Effector memory CD8-positive, alpha-beta T cell (primary cell): ENCODE results near the gene KLRB1.
"Not testable (repeated sequence)": the region's sequence is repeated elsewhere in the genome, so short reads cannot be mapped to it uniquely, and the experiment has no call there.

Experiments used
- ATAC-seq: fragments of 150-1000 bp; cut with Tn5 transposase; replicated peaks from 2 replicates; pipeline ENCODE4 v1.10.0; 2021; ENCODE audit warnings: mild to moderate bottlenecking, moderate library complexity
- DNase-seq, 3 experiments: peaks; one replicate each; pipeline ENCODE4 v3.0.0; 2021
- H3K27ac Mint-ChIP-seq, 2 donors: one replicate each; pipeline ENCODE4 v1.8.0; 2022; ENCODE audit warnings: mild to moderate bottlenecking in 2 of 2, mixed read lengths in 2 of 2, moderate library complexity in 2 of 2
- H3K27me3 Mint-ChIP-seq, 2 donors: one replicate each; pipeline ENCODE4 v1.8.0; 2022; ENCODE audit warnings: mixed read lengths in 2 of 2
- H3K36me3 Mint-ChIP-seq: one replicate; pipeline ENCODE4 v1.8.0; 2022; ENCODE audit warnings: mild to moderate bottlenecking, moderate library complexity, mixed read lengths; ENCODE audit not compliant: insufficient read depth
- H3K4me1 Mint-ChIP-seq, 2 donors: one replicate each; pipeline ENCODE4 v1.8.0; 2022; ENCODE audit warnings: low read depth in 2 of 2, mixed read lengths in 2 of 2
- H3K4me3 Mint-ChIP-seq, 2 donors: one replicate each; pipeline ENCODE4 v1.8.0; 2022; ENCODE audit warnings: mild to moderate bottlenecking in 2 of 2, mixed read lengths in 2 of 2, moderate library complexity in 2 of 2
- H3K9me3 Mint-ChIP-seq, 2 donors: one replicate each; pipeline ENCODE4 v1.8.0; 2022; ENCODE audit warnings: mixed read lengths in 2 of 2

The KLRB1 gene

DNA sequence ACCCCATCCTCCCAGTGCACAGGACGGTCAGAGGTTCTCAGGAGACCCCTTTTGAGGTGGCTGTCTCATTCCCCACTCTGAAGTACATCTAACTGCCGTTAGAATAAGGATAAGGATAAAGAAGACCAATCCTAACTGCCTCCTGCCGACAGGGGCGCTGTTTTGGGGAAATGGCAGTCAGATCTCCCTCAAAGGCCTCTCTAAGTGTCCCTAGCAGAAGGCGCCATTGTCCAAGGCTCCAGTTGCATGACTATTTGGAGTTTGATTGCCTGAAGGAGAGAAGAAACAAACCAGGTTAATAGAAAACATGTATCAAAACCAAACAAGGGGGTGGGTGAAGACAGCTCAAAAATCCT lies 29.1 kb upstream of the KLRB1 start:
- Mint-ChIP-seq H3K27me3 (no peaks in the 10 kb centered on the region), H3K4me1 (peaks cover 32 to 51% of the 10 kb centered on the region in 2 donors), H3K27ac (peak overlapping the region in 1 of 2 donors; percentile 46), H3K4me3 (no peak overlapping the region), H3K36me3 (peaks cover 5% of the 10 kb centered on the region), H3K9me3 (peaks cover 0 to 2% of the 10 kb centered on the region in 2 donors)
- DNase-seq (no peak), ATAC-seq (no peak)

DNA sequence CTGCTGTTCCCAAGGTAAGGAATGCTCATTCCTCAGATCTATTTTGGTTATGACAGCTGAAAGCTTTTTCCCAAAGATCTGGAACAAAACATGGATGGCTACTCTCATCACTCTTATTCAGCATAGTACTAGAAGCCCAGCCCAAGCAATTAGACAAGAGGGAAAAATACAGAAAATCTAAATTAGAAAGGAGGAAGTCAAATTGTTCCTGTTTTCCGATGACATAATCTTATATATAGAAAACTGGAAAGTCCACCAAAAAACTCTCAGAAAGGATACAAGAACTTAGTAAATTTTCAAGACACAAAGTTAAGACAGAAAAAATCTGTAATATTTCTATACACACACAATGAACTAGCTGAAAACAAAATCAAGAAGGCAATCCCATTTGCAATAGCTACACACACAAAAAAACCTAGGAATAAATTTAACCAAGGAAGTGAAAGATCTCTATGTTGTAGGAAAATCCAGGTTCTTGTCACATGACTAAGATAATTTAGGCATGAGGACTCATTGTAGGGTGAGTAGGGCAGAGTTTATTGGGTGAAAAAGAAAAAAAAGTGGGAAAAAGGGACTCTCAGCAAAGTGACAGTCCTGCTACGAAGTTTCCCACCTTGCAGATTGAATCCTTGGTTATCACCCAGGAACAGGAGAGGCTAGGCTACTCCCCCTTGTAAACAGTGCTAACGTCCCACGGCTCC lies 28.6 kb upstream of the KLRB1 start:
- peaks cover 5% of the 10 kb centered on the region for H3K36me3 Mint-ChIP-seq

DNA sequence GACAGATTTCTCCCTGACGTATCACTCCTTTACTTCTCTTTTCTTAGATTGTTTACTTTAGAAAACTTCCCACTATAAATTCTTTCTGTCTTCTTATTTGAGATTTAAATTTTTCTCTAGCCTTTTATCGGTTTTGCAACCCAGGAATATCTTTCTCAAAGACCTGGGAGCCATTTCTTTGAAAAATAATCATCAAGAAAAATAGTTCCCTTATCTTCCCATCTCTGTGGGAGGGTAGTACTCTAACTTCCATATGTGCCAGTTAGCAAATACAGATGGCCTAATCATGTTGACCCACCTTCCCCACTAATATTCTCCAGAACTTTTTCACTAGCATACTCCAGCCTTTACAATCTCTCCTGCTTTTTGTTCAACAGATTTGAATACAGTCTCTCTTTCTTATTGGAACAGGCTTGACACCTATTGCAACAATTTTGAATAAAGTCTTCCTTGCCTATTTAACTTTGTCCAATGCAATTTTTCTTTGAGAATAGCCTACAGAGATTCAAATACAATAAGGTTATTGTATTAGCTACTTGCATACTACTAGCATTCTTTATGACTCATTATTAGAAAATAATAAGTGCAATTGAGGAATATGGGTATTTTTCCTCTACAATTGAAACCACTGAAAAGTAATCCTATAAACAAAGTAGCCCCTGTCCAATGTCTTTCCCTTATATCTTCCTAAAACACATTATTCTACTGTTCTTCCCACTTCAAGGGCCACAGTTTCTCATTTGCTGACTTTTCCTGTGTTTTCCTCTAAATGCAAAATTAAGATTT lies 27.4 kb upstream of the KLRB1 start:
- H3K9me3 Mint-ChIP-seq: no peaks in the 10 kb centered on the region
- H3K4me3 Mint-ChIP-seq: no peak overlapping the region
- H3K27me3 Mint-ChIP-seq: no peaks in the 10 kb centered on the region
- peaks cover 5% of the 10 kb centered on the region for H3K36me3 Mint-ChIP-seq
- no peak for DNase-seq
- peak overlapping the region; percentile 3 to 46 for H3K27ac Mint-ChIP-seq
- H3K4me1 Mint-ChIP-seq: peaks cover 29 to 50% of the 10 kb centered on the region in 2 donors
- ATAC-seq: no peak

More for the DNA sequence above, 28.6 kb upstream of the KLRB1 start:
- Mint-ChIP-seq H3K27ac (peak overlapping the region; percentile 3 to 46), H3K4me1 (peaks cover 30 to 48% of the 10 kb centered on the region in 2 donors), H3K9me3 (no peaks in the 10 kb centered on the region), H3K4me3 (no peak overlapping the region), H3K27me3 (no peaks in the 10 kb centered on the region)
- DNase-seq (no peak), ATAC-seq (no peak)

DNA sequence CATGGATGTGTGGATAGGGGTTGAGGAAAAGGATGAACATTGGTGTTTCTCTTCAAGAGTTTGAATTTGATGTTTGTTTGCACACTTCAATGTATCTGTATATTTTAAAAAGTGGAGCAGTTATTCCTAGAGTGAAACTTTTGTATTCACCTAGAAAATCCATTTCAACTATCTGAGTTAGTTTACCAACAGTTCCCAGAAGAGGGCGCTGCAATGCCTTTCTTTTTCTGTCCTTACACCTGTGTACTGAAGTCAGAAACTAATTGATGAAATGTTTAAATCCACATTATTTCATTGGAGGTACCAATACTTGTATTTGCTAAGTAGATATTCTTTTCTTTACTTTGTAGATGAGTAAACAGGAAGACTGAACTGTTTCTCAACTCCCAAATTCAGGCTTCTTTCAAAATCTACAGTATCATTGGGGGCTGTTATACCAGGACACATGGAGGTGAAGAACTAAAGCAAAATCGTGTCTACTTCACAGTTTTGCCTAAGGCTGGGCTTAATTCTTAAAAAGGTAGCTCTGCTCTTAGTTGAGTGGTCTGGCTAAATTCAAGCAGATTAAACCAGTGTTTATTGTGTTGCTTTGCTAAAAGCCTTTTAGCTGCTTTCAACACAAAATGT lies 26.6 kb upstream of the KLRB1 start:
- Mint-ChIP-seq H3K4me1 (peaks cover 29 to 48% of the 10 kb centered on the region in 2 donors), H3K27ac (peak overlapping the region; percentile 66 to 89), H3K27me3 (no peaks in the 10 kb centered on the region), H3K9me3 (no peaks in the 10 kb centered on the region), H3K4me3 (peak overlapping the region; percentile 13 to 62), H3K36me3 (peaks cover 5% of the 10 kb centered on the region)
- DNase-seq (peak; percentile 78 to 85 (median 84)), ATAC-seq (peak; percentile 87)

DNA sequence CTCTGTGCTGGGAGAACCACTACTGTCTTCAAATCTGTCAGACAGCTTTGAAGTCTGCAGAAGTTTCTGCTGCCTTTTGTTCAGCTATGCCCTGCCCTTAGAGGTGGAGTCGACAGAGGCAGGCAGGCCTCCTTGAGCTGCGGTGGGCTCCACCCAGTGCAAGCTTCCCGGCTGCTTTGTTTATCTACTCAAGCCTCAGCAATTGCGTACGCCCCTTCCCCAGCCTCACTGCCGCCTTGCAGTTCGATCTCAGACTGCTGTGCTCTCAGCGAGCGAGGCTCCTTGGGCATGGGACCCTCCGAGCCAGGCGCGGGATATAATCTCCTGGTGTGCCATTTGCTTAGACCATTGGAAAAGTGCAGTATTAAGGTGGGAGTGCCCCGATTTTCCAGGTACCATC lies 25.1 kb upstream of the KLRB1 start:
- H3K36me3 Mint-ChIP-seq: peaks cover 5% of the 10 kb centered on the region
- no peak overlapping the region for H3K27ac Mint-ChIP-seq
- peaks cover 24 to 41% of the 10 kb centered on the region in 2 donors for H3K4me1 Mint-ChIP-seq
- peaks cover 0 to 2% of the 10 kb centered on the region in 2 donors for H3K9me3 Mint-ChIP-seq
- H3K27me3 Mint-ChIP-seq: no peaks in the 10 kb centered on the region
- DNase-seq (no peak), ATAC-seq (no peak)
- no peak overlapping the region for H3K4me3 Mint-ChIP-seq

DNA sequence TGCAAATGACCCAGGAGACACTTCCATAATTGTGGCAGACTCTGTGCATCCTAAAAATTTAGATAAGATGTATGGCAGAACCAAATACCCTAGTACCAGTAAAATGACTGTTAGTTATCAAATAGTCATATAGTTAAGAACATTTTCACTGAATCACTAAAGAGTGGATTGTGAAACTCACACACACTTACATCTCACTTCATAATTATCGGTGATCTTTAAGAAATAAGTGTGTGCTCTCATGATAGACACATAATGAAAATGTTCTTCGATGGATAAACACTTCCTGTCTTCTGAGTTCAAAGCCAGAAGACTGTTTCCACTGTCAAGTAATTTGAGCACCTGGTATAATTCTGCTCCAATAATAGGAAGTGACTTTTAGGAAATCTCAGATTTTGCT lies 19.1 kb upstream of the KLRB1 start:
- DNase-seq (no peak), ATAC-seq (no peak)
- peaks cover 2 to 20% of the 10 kb centered on the region in 2 donors for H3K9me3 Mint-ChIP-seq
- no peak overlapping the region for H3K4me3 Mint-ChIP-seq
- no peak overlapping the region for H3K27ac Mint-ChIP-seq
- peaks cover 3 to 9% of the 10 kb centered on the region in 2 donors for H3K4me1 Mint-ChIP-seq
- peaks cover 3% of the 10 kb centered on the region for H3K36me3 Mint-ChIP-seq
- no peaks in the 10 kb centered on the region for H3K27me3 Mint-ChIP-seq

DNA sequence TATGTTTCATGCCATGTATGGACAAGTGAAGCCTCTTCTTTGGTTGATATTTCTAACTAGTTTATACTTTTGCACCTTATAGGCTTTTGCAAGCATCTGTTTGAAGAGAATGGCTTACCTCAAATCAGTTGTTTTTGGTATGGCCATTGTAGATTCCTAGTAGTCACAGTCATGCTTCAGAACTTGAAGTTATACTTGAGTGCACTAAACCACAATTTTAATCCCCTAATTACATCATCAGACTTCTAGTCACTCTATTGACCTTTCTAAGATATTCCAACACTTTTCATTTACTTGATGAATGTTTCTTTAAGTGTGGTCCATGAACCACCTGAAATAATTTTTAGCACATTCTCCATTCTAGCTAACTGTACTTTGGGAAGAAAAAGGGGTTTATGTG lies 18.6 kb upstream of the KLRB1 start:
- ATAC-seq (no peak), DNase-seq (no peak)
- no peaks in the 10 kb centered on the region for H3K27me3 Mint-ChIP-seq
- H3K36me3 Mint-ChIP-seq: peaks cover 3% of the 10 kb centered on the region
- no peak overlapping the region for H3K27ac Mint-ChIP-seq
- H3K4me3 Mint-ChIP-seq: no peak overlapping the region
- peaks cover 3 to 9% of the 10 kb centered on the region in 2 donors for H3K4me1 Mint-ChIP-seq
- H3K9me3 Mint-ChIP-seq: peaks cover 2 to 20% of the 10 kb centered on the region in 2 donors

DNA sequence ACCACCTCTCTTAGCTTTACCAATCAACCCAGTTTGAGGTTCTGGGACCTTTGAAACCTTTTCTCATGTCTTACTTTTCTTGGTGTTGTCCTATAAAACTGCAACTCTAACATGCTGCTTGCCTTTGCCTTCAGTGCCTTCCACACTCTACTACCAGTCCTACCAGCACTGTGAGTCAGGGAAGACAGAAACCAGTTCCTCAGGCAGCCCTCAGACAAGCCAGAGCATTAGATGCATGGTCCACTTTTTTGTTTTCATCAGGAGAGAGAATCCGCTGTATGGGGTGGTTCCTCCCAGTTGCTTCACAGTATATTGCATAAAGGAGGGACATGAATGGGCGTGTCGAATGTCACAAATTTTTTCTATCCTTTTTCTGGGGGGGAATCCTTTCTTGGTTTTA lies 17.3 kb upstream of the KLRB1 start:
- Mint-ChIP-seq H3K4me1 (peaks cover 9 to 11% of the 10 kb centered on the region in 2 donors), H3K4me3 (no peak overlapping the region), H3K9me3 (peaks cover 2 to 20% of the 10 kb centered on the region in 2 donors), H3K36me3 (peaks cover 3% of the 10 kb centered on the region), H3K27me3 (no peaks in the 10 kb centered on the region), H3K27ac (no peak overlapping the region)
- ATAC-seq: no peak
- no peak for DNase-seq

DNA sequence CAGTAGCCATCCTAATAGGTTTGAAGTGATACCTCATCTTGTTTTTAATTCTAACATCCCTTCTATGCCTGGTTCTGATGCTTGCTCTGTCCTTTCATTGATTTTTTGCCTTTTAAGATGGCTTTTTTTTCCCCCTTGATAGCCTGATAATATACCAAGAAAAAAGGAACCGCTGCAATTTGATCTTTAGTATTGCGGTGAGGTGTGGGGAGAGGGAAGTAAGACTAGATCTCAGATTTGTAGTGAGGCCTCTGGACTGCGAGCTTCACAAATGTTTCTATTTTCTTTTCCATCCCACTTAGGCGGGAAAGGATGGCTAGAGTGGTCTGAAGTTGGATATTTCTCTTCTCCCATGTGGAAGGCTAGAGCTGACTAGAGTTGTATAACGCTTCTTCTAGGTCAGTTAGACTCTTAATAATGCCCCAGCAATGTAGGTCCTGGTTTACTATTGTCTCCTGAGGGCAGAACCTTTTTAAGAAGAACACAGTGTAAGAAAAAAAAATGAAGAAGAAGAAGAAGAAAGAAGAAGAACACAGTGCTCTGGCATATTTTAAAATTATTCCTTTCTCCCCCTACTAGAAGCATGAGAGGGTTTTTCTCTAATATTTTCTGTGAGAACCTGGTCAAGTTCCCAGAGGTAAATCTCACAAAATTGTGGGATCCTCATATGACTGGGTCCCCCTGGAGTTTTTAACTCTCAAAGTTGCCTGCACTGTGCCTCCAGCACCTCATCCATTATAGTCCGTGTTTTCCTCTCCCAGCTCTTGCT lies 11.9 kb upstream of the KLRB1 start:
- no peak for ATAC-seq
- H3K36me3 Mint-ChIP-seq: peaks cover 16% of the 10 kb centered on the region

DNA sequence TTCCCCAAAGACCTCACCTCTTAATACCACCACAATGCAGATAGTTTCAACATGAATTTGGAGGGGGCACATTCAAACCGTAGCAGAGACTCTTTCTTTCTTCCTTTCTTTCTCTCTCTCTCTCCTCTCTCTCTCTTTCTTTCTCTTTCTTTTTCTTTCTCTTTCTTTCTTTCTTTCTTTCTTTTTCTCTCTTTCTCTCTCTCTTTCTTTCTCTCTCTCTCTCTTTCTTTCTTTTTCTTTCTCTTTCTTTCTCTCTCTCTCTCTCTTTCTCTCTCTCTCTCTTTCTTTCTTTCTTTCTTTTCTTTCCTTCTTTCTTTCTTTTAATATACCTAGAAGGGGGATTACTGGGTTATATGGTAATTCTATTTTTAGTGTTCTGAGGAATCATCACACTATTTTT lies 11.2 kb upstream of the KLRB1 start:
- H3K27me3 Mint-ChIP-seq, ATAC-seq, DNase-seq: not testable (repeated sequence)
- peak overlapping the region; percentile 52 to 69 for H3K4me3 Mint-ChIP-seq
- peaks cover 13% of the 10 kb centered on the region for H3K36me3 Mint-ChIP-seq
- peak overlapping the region; percentile 94 to 99 for H3K27ac Mint-ChIP-seq
- H3K9me3 Mint-ChIP-seq: peaks cover 6 to 10% of the 10 kb centered on the region in 2 donors
- H3K4me1 Mint-ChIP-seq: peaks cover 40 to 54% of the 10 kb centered on the region in 2 donors

More for the DNA sequence above, 11.9 kb upstream of the KLRB1 start:
- H3K4me3 Mint-ChIP-seq: peak overlapping the region; percentile 52 to 69
- no peak for DNase-seq
- H3K9me3 Mint-ChIP-seq: peaks cover 6 to 17% of the 10 kb centered on the region in 2 donors
- peak overlapping the region; percentile 94 to 99 for H3K27ac Mint-ChIP-seq
- H3K4me1 Mint-ChIP-seq: peaks cover 38 to 53% of the 10 kb centered on the region in 2 donors
- H3K27me3 Mint-ChIP-seq: no peaks in the 10 kb centered on the region

DNA sequence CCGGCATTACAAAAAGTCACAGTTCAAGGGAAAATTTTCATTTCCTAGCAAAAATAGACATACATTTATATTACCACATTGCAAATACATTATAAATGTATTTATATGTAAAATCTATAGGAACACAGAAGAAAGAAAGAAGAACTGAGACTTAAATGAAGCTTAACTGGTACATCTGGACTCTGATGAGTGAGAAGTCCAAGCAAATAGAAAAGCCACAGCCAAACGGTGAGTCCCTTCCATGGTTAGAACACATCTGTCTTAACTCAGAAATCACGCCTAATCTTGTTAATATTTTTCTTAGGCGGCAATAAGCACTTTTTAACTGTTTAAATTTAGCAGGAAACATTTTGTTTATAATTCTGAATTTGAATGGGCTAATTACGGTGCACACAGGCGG lies 9.4 kb upstream of the KLRB1 start:
- DNase-seq (no peak), ATAC-seq (no peak)
- peaks cover 13% of the 10 kb centered on the region for H3K36me3 Mint-ChIP-seq
- H3K27ac Mint-ChIP-seq: peak overlapping the region; percentile 94 to 99
- peak overlapping the region in 1 of 2 donors; percentile 74 for H3K4me3 Mint-ChIP-seq
- H3K4me1 Mint-ChIP-seq: peaks cover 54 to 70% of the 10 kb centered on the region in 2 donors
- peaks cover 6 to 8% of the 10 kb centered on the region in 2 donors for H3K9me3 Mint-ChIP-seq
- no peaks in the 10 kb centered on the region for H3K27me3 Mint-ChIP-seq

DNA sequence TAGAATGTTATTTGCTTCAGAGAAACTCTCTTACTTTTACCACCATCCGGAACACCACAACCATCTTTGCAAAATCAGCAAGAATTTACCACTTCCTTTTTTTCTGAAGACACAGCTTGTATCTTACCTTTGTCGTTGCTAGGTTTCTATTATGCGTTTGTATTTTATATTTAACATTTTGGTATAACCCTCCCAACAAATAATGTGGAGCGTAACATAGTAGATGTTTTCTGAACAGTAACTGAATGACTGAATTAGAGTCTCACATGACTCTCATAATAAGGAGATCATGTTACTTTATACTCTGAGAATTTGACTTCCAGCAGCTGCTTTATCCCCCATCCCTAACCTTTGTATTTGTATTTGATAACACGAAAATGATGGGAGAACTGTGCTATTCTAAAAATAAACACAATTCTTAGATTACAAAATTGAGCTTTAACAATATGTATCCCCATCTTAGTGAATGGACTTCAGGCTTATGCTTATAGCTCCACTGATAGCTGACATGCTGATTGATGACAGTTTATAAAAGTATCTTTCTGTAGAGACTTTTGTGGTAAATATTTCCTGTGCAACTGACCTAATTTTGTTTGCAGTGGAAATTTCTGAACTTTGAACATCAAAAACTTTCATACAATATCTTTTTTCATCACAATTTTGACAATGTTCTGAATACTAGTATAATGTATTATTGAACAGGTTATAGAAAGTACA lies 7.9 kb upstream of the KLRB1 start:
- peak overlapping the region; percentile 74 to 83 for H3K4me3 Mint-ChIP-seq
- DNase-seq: peak in 1 of 3 experiments; percentile 16
- H3K4me1 Mint-ChIP-seq: peaks cover 64 to 79% of the 10 kb centered on the region in 2 donors
- peak overlapping the region; percentile 94 to 99 for H3K27ac Mint-ChIP-seq
- peak; percentile 89 for ATAC-seq
- H3K36me3 Mint-ChIP-seq: peaks cover 16% of the 10 kb centered on the region
- no peaks in the 10 kb centered on the region for H3K27me3 Mint-ChIP-seq
- H3K9me3 Mint-ChIP-seq: peaks cover 6 to 17% of the 10 kb centered on the region in 2 donors
